Smooth muscle cell (in vitro differentiated cells): ENCODE data around the gene GBP6. TPM values are rescaled to one million over a fixed set of nuclear protein-coding genes. Genes with fewer than 3 reads are reported as not detected.

Experiments used
- DNase-seq: peaks from one replicate; lab custom pipeline; 2025; ENCODE audit not compliant: unreplicated experiment; lab: John Stamatoyannopoulos, UW
- H2AFZ ChIP-seq: fragments of 200-600 bp; sonication (generic); 2 replicates; pipeline ENCODE4 v1.6.0; 2016; ENCODE audit warnings: antibody characterized with exemption, low read depth, mild to moderate bottlenecking
- H3F3A ChIP-seq: fragments of 200-600 bp; sonication (generic); 2 replicates; pipeline ENCODE4 v1.6.0; 2017; ENCODE audit warnings: antibody characterized with exemption, low read depth
- H3K27ac ChIP-seq: fragments of 200-600 bp; sonication (generic); 2 replicates; pipeline ENCODE4 v1.5.1; 2016; ENCODE audit warnings: low read depth, mild to moderate bottlenecking
- H3K27me3 ChIP-seq: fragments of 200-600 bp; sonication (generic); 2 replicates; pipeline ENCODE4 v1.6.1; 2016; ENCODE audit warnings: low read depth, mild to moderate bottlenecking
- H3K36me3 ChIP-seq: fragments of 200-600 bp; sonication (generic); 2 replicates; pipeline ENCODE4 v1.5.1; 2016; ENCODE audit warnings: low read depth
- H3K4me1 ChIP-seq: fragments of 200-600 bp; sonication (generic); 2 replicates; pipeline ENCODE4 v1.5.1; 2016; ENCODE audit warnings: low read depth
- H3K4me2 ChIP-seq: fragments of 200-600 bp; sonication (generic); 2 replicates; pipeline ENCODE4 v1.6.0; 2016; ENCODE audit warnings: mild to moderate bottlenecking
- H3K4me3 ChIP-seq: fragments of 200-600 bp; sonication (generic); 2 replicates; pipeline ENCODE4 v1.5.1; 2016; ENCODE audit warnings: mild to moderate bottlenecking
- H3K79me2 ChIP-seq: fragments of 200-600 bp; sonication (generic); 2 replicates; pipeline ENCODE4 v1.6.0; 2016; ENCODE audit warnings: low read depth, mild to moderate bottlenecking
- H3K9ac ChIP-seq: fragments of 200-600 bp; sonication (generic); 2 replicates; pipeline ENCODE4 v1.6.0; 2016; ENCODE audit warnings: low read depth
- H3K9me3 ChIP-seq: fragments of 200-600 bp; sonication (generic); replicated peaks from 2 replicates; pipeline ENCODE4 v1.5.1; 2016; ENCODE audit warnings: low read depth
- H4K20me1 ChIP-seq: fragments of 200-600 bp; sonication (generic); 2 replicates; pipeline ENCODE4 v1.6.0; 2016; ENCODE audit warnings: low read depth
- CTCF ChIP-seq: fragments of 200-600 bp; sonication (generic); IDR thresholded peaks from 2 replicates; pipeline ENCODE4 v1.5.1; 2017; ENCODE audit warnings: borderline replicate concordance, mild to moderate bottlenecking, antibody characterized with exemption; ENCODE audit not compliant: insufficient read depth, poor library complexity, severe bottlenecking
- WGBS: methylation state at CpG from one replicate; pipeline ENCODE4 v1.1.7; 2016; ENCODE audit warnings: low lambda C conversion rate; 5-methylcytosine and 5-hydroxymethylcytosine counted together
- polyA plus RNA-seq: library from polyadenylated mRNA; unstranded; fragments of >200 nt; fragmentation: Nextera tagmentation; extraction: Ambion mirVana; gene quantifications from 2 replicates; pipeline ENCODE4 v1.2.1, GENCODE V29; 2016
- total RNA-seq: library from RNA; depleted of rRNA; stranded (reverse); fragments of >200 nt; gene quantifications from 2 replicates; pipeline ENCODE4 v1.2.3, GENCODE V29; 2014

Gene GBP6
- total and polyA plus RNA-seq, 2 experiments from 2014 or later, result not detected

GRCh38 chr1:89354205-89354604 lies 9.7 kb upstream of the GBP6 start:
- Histone ChIP-seq H3K27ac (no peak overlapping the region), H3K9ac (no peak overlapping the region), H3K9me3 (no peaks in the 10 kb centered on the region), H3F3A (no peaks in the 10 kb centered on the region), H3K4me2 (no peak overlapping the region), H2AFZ (no peak overlapping the region), H3K4me3 (no peak overlapping the region), H3K36me3 (no peaks in the 10 kb centered on the region), H4K20me1 (no peaks in the 10 kb centered on the region), H3K4me1 (no peaks in the 10 kb centered on the region), H3K79me2 (no peaks in the 10 kb centered on the region), H3K27me3 (no peaks in the 10 kb centered on the region)
- WGBS, result 95% methylated on average over 3 of the region's 3 CpGs
- no peak for DNase-seq
- TF ChIP-seq CTCF, result no peak

- 88% methylated on average over 1 of the region's 1 CpG for WGBS
- DNase-seq, result no peak
- Histone ChIP-seq H3K4me3 (no peak overlapping the region), H3K9ac (no peak overlapping the region), H2AFZ (no peak overlapping the region), H3K36me3 (no peaks in the 10 kb centered on the region), H4K20me1 (no peaks in the 10 kb centered on the region), H3K27ac (no peak overlapping the region), H3K9me3 (no peaks in the 10 kb centered on the region), H3K4me1 (no peaks in the 10 kb centered on the region), H3K79me2 (no peaks in the 10 kb centered on the region), H3F3A (no peaks in the 10 kb centered on the region), H3K4me2 (no peak overlapping the region), H3K27me3 (no peaks in the 10 kb centered on the region)
- TF ChIP-seq CTCF, result no peak
These were observed 8.8 kb upstream of the GBP6 start for GRCh38 chr1:89355056-89355455.

- Histone ChIP-seq H3K9me3 (no peaks in the 10 kb centered on the region), H3K36me3 (no peaks in the 10 kb centered on the region), H3F3A (no peaks in the 10 kb centered on the region), H2AFZ (no peak overlapping the region), H3K27me3 (no peaks in the 10 kb centered on the region), H3K79me2 (no peaks in the 10 kb centered on the region), H3K4me2 (no peak overlapping the region), H3K27ac (no peak overlapping the region), H3K9ac (no peak overlapping the region), H3K4me1 (no peaks in the 10 kb centered on the region), H3K4me3 (no peak overlapping the region), H4K20me1 (no peaks in the 10 kb centered on the region)
- TF ChIP-seq CTCF, result no peak
- DNase-seq, result no peak
- WGBS, result 73% methylated on average over 8 of the region's 8 CpGs
These were observed 7.0 kb upstream of the GBP6 start for GRCh38 chr1:89356658-89357400.
